Adipose tissue (tissue), 3 donors: Measurements from ENCODE around the gene HAPLN2. TPM values are rescaled to one million over a fixed set of nuclear protein-coding genes. Genes with fewer than 3 reads are reported as not detected.

Experiments
- H3K27ac ChIP-seq: one replicate; pipeline ENCODE4 v1.5.1; 2013; ENCODE audit warnings: low read depth, low read length
- WGBS, 3 donors: extraction: QIAGEN DNeasy Blood & Tissue Kit; methylation state at CpG; one replicate each; pipeline ENCODE4 v1.1.7; 2013; 5-methylcytosine and 5-hydroxymethylcytosine counted together
- polyA plus RNA-seq, 3 donors: library from polyadenylated mRNA; stranded (reverse); fragments of 200-250 nt; gene quantifications; one replicate each; pipeline ENCODE4 v1.2.3, GENCODE V29; 2013
- donor health status: healthy with polysubstance abuse.
- donor health status: Bipolar disorder and iron deficiency.
- donor health status: healthy.

The HAPLN2 gene
- polyA plus RNA-seq, 3 donors, result 0.24 to 1.6 (median 0.28) TPM

DNA sequence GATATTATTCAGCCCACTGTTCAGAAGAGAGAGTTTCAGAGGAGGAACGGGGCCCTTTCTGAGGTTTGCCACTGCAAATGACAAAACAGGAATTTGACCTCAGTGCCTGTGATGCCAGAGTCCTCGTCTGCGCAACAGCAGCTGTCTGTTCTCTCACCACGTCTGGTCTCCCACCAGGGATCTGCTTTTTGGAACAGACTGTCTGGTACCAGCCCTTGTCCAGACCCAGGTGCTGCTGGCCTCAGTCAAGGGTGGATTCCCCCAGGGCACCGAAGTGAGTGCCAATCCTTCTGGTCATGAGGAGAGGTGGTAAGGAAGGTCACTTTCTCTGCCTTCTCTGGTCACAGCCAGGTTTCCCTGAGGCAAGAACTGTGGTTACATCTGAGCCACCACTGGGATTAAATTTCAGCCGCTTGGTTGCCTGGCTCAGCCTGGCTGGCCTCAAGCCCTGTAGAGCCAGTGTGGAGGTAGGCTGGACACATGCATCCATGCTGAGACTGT is 20.4 kb downstream of the HAPLN2 start:
- WGBS, 3 donors, result 43 to 54% (median 52%) methylated on average over 6 of the region's 6 CpGs
- H3K27ac ChIP-seq, result no peak overlapping the region

DNA sequence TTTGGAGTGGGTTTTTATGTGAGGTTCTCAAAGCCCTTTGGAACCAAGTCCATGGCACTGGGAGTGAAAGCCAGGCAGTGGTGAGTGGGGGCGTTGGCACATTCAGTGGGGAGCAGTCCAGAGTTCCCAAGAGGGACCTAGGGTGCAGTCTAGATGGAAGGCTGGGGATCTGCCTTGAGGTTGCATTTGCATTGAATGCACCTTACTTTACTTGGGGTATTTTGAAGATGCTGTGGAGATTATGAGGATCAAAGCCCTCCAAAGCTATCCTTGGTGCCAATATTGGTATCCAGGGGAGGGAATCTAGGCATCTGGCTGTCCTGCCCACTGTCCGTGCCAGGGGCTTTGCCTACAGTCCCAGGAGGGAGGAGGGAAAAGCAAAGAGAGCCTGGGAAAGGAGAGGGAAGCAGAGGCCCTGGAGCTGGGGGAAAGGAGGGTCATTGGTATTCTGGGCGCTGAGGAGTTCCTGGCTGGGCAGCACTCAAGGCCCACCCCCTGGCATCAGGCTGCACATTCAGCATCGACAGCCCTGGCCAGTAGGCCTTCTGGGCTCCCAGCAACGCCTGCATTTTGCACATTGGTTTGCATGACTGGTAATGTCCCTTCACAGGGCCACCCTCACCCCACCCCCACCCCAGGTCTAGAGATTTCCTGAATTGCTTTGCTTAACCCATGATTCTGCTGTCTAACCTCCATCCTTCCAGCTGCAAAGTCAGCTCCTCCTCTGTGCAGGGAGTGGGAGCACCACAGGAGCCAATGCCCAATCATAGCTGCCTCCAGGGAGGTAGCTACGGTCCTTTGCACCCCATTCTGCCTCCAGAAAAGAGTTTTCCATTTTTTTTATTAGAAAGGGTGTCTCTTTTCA is 21.9 kb downstream of the HAPLN2 start:
- no peak overlapping the region for H3K27ac ChIP-seq
- WGBS, 3 donors, result 34 to 47% (median 40%) methylated on average over 6 of the region's 6 CpGs

DNA sequence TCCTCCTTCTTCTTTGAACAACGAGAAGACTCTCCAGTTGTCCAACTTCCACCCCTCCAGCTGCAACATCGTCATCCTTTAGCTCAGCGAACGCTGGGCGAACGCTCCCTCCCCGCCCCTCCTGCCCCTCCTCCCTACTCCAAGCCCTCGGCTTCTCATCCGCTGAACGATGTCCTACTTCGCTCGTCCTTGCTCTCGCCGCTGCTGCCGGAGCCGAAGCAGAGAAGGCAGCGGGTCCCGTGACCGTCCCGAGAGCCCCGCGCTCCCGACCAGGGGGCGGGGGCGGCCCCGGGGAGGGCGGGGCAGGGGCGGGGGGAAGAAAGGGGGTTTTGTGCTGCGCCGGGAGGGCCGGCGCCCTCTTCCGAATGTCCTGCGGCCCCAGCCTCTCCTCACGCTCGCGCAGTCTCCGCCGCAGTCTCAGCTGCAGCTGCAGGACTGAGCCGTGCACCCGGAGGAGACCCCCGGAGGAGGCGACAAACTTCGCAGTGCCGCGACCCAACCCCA is 22.6 kb downstream of the HAPLN2 start, which contains the start of gene BCAN:
Gene BCAN, plus strand, starts transcription at position 357 of the 504 bp plus-strand sequence. CDS start 3,938 bp downstream, outside the sequence.
- WGBS, 3 donors, result 0 to 1% (median 1%) methylated on average over 37 to 46 of the region's 46 CpGs
- H3K27ac ChIP-seq, result no peak within 1 kb of the TSS

DNA sequence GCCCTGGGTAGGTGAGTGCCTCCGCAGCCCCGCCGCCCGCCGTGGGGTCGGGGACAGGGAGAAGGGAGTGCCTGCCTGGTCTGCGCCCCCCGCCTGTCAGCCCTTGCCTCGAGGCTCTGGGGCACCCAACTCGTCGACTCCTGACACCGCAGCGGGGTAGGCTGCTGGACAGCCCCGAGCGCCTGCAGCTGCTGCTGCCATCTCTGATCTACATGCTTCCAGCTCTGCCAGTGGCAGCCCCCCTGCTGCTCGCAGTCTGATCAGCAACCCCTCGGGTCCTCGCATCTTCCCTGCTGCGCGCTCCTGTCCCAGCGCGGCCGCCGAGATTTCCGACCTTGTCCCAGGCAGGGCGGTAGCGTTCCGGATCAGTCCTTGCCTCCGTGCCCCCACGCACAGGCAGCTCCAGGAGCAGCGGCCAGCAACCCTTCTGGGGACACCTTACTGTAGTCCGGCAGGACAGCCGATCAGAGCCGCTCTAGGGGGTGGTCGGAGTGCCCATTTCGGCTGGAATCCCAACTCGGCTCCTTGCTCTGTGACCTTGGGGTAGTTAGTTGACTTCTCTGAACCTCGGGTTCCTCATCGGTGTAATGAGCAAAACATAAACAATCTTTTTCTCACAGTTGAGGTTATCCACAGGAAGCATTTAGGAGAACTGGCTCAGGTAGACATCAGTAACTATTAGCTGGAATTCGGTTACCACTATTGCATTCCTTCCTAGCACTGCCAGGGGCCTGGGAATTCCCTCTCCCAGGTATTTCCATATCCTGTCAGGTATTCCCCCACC is 23.2 kb downstream of the HAPLN2 start:
- 10 to 19% (median 18%) methylated on average over 40 of the region's 40 CpGs for WGBS, 3 donors
- H3K27ac ChIP-seq, result no peak overlapping the region

DNA sequence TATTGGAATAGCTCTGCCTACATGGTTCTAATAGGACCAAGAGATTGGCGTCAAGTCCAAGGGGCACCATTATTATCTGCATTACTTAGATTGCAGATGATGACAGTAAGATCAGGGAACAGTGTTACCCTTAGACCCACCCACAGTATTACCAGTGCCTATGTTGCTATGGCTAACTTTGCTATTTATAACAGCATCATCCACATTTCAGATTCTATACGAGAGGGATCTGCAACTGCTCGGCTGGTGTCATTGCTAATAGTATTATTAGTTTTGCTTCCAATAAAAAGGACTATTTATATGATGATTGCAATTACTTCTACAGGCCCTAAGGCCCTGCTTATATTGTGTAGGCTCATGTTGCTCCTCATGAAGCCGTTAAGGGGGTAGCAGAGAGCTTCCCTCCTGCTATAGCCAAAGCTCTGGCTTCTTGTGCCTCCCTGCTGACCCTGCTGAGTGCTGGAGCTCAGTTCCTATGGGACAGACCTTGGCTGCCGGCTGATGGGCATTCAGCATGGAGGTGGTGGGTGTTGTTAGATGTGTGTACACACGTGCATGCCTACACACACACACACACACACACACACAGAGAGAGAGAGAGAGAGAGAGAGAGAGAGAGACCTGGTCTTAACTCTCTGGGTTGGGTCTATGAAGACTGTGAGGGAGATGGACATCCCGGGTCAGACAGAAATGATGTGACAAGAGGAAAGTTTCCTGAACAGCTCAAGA is 24.0 kb downstream of the HAPLN2 start:
- 51 to 65% (median 60%) methylated on average over 7 of the region's 7 CpGs for WGBS, 3 donors
- no peak overlapping the region for H3K27ac ChIP-seq

DNA sequence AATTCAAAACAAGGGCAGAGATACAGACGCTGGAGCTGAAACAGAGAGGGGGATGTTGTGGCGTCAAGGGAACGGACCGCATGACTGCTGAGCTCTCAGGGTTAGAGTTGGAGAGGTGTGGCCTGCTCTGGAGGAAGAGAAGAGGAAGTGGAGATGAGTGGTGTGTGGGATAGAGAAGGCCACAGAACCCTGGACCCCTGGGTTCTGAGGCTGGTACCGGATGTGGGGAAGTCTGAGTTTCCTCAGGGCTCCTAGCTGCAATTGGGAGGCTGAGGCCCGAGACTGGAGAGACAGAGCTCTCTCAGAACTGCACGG is 24.5 kb downstream of the HAPLN2 start:
- WGBS, 3 donors, result 53 to 66% (median 56%) methylated on average over 7 of the region's 7 CpGs
- H3K27ac ChIP-seq, result no peak overlapping the region

DNA sequence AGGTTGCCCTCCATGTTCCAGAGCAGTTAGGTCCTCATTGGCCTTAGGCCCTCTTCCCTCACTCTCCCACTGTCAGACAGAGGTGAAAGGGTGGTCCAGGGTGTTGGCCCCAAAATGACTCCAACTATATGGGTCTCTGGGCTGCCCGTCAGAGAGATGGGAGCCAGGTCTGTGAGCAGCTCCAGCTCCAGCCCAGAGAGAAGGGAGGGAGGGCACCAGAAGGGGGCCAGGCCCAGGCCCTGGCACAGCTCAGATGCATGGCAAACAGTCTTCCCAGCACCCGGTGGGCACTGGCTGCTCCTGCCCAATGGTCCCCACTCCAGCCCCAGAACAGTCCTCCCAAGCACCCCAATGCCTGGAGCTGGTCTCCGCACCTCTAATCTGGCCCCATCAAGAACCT is 24.9 kb downstream of the HAPLN2 start:
- WGBS, 3 donors, result 80 to 89% (median 82%) methylated on average over 3 of the region's 3 CpGs
- no peak overlapping the region for H3K27ac ChIP-seq

DNA sequence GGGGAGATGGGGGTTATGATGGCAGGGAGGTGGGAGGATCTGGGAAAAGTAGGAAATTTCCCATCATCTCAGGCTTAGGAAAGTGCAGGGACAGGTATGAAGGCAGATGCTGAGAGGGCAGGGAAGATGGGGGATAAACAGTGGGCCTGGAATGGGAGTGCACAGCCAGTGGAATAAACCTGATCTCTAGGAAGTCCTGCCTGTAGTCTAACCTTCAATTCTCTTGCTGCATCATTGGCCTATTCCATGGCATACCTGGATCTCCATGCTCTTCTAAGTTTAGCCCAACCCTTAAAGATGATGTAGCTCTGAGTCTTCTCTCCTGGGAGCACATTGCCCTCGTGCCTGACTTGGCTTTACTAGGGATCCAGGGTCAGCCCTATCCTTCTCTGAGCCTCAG is 25.4 kb downstream of the HAPLN2 start:
- no peak overlapping the region for H3K27ac ChIP-seq
- WGBS, 3 donors, result 22 to 41% (median 39%) methylated on average over 1 of the region's 1 CpG

DNA sequence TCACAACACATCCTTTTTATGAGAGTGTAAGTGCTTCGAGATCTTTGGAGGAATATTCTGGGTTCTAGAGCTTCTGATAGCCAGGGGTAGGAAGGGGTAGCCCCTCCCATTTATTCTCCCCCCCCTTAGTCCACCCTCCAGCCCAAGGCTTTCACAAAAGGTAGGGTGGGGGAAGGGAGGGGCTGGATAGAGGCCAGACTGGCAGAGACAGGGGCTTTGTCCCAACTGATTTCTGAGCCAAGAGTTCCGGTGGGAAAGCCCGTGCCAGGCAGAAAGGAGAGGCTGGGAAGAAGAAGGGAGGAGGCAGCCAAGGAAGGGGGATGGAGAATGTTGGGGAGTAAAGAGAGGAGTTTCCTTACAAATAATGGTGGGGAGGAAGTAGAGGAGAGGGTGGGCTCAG is 25.8 kb downstream of the HAPLN2 start:
- H3K27ac ChIP-seq, result no peak overlapping the region
- WGBS, 3 donors, result 40 to 57% (median 43%) methylated on average over 3 of the region's 3 CpGs

DNA sequence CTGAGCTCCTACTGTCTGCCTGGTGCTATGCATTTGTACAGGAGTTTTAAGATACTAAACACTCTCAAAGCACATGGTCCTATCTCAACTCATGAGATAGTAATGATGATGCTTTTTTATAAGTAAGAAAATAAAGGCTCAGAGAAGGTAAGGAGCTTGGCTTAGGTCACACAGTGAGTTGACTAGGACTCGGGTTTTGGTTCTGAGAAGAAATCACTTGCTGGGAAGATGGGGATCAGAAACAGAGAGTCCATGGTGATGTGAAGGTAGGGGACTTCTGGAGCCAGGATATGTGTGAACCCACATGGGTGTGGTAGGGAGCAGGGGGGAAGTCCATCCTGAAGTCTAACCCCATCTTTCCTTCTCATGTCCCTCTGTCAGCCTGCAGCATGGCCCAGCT is 26.5 kb downstream of the HAPLN2 start:
- H3K27ac ChIP-seq, result no peak overlapping the region
- WGBS, 3 donors, result 84 to 90% (median 87%) methylated on average over 1 of the region's 1 CpG

DNA sequence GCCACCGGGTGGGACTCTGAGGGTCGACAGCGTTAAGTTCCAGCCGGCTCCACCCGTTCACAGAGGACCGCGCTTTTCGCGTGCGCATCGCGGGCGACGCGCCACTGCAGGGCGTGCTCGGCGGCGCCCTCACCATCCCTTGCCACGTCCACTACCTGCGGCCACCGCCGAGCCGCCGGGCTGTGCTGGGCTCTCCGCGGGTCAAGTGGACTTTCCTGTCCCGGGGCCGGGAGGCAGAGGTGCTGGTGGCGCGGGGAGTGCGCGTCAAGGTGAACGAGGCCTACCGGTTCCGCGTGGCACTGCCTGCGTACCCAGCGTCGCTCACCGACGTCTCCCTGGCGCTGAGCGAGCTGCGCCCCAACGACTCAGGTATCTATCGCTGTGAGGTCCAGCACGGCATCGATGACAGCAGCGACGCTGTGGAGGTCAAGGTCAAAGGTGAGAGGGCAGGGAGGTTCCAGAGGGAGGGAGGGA is 27.6 kb downstream of the HAPLN2 start:
- 5 to 22% (median 15%) methylated on average over 44 to 51 of the region's 51 CpGs for WGBS, 3 donors
- no peak overlapping the region for H3K27ac ChIP-seq

DNA sequence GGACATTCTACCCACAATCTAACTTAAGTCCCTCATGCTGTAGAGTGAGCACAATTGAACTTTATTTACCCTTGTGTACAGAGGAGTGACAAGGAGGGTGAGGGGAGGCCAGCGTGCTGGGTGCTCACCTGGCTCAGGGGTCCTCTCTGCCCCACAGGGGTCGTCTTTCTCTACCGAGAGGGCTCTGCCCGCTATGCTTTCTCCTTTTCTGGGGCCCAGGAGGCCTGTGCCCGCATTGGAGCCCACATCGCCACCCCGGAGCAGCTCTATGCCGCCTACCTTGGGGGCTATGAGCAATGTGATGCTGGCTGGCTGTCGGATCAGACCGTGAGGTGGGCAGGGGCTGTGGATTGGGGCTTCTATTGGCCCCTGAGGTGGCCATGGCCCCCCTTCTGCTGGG is 28.1 kb downstream of the HAPLN2 start:
- H3K27ac ChIP-seq, result no peak overlapping the region
- WGBS, 3 donors, result 74 to 80% (median 80%) methylated on average over 10 of the region's 10 CpGs

DNA sequence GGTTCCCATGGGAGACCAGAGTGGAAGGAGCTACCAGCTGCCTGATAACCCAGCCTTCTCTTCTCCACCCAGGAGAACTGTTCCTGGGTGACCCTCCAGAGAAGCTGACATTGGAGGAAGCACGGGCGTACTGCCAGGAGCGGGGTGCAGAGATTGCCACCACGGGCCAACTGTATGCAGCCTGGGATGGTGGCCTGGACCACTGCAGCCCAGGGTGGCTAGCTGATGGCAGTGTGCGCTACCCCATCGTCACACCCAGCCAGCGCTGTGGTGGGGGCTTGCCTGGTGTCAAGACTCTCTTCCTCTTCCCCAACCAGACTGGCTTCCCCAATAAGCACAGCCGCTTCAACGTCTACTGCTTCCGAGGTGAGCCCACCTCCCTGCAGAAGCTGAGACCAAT is 29.3 kb downstream of the HAPLN2 start:
- WGBS, 3 donors, result 79 to 80% (median 80%) methylated on average over 10 of the region's 10 CpGs
- no peak overlapping the region for H3K27ac ChIP-seq

DNA sequence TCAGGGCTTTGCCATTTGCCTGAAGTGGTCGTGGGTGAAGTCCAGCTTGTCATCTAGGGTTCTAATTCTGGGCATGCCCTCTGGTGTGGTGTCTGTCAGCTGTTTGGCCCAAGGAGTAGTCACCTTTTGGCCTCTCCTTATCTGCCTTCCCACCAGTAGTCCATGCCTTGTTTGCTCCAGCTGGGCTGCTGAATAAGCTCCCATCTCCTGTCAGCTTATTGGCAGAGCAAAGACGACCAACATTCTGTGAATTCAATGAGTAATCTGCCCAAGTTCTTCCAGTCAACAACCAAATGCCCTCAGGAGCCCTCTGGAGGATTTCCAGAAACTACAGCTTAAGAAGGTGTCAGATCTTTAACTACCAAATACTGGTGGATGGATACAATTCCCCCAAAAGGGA is 29.7 kb downstream of the HAPLN2 start:
- WGBS, 3 donors, result 18 to 30% (median 30%) methylated on average over 2 of the region's 2 CpGs
- no peak overlapping the region for H3K27ac ChIP-seq

DNA sequence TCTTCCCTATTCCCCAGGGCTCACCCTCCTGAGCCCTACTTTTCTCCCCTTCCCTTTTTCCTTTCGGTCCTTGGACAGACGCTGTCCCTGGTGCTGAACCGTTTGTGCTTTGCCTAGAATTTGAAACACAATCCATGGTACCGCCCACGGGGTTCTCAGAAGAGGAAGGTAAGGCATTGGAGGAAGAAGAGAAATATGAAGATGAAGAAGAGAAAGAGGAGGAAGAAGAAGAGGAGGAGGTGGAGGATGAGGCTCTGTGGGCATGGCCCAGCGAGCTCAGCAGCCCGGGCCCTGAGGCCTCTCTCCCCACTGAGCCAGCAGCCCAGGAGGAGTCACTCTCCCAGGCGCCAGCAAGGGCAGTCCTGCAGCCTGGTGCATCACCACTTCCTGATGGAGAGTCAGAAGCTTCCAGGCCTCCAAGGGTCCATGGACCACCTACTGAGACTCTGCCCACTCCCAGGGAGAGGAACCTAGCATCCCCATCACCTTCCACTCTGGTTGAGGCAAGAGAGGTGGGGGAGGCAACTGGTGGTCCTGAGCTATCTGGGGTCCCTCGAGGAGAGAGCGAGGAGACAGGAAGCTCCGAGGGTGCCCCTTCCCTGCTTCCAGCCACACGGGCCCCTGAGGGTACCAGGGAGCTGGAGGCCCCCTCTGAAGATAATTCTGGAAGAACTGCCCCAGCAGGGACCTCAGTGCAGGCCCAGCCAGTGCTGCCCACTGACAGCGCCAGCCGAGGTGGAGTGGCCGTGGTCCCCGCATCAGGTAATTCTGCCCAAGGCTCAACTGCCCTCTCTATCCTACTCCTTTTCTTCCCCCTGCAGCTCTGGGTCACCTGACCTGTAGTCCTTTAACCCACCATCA is 33.1 kb downstream of the HAPLN2 start:
- 41 to 48% (median 48%) methylated on average over 14 to 16 of the region's 16 CpGs for WGBS, 3 donors
- H3K27ac ChIP-seq, result no peak overlapping the region

DNA sequence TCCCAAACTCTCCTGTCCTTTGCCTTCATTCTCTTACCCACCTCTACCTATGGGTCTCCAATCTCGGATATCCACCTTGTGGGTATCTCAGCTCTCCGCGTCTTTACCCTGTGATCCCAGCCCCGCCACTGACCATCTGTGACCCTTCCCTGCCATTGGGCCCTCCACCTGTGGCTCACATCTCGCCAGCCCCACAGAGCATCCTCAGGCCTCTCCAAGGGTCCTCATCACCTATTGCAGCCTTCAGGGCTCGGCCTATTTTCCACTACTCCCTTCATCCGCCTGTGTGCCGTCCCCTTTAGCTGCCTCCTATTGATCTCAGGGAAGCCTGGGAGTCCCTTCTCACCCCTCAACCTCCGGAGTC is 33.8 kb downstream of the HAPLN2 start:
- no peak overlapping the region for H3K27ac ChIP-seq
- WGBS, 3 donors, result 80 to 87% (median 84%) methylated on average over 9 of the region's 9 CpGs

DNA sequence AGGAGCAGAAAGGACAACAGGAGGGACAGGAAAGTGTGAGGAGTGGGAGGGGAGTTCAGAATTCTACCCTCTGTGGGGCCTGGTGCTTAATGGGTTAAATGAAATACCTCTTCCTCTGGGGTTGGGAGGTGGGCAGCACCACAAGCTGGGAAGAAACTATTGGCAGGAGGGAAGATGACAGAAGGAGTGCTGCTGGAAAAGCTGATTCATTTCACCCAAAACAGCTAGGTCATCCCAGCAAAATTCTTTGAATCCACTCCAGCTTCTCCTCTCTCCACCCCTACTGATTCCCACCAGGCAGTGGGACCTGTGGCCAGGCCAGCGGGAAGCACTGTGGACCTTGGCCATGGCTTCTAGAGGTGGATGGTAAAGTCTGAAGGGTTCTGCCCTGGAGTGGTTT is 35.5 kb downstream of the HAPLN2 start:
- no peak overlapping the region for H3K27ac ChIP-seq
- 58 to 67% (median 66%) methylated on average over 1 of the region's 1 CpG for WGBS, 3 donors
